SU-DHL-6 (cell line): ENCODE measurements around the gene MSX1.

ENCODE experiments used
- H2AFZ ChIP-seq: fragments of 200-600 bp; sonication (generic); 2 replicates; pipeline ENCODE4 v1.6.1; 2014; ENCODE audit warnings: low read depth, mild to moderate bottlenecking, moderate library complexity, mixed read lengths, antibody characterized with exemption, low read length; ENCODE audit not compliant: severe bottlenecking
- H3F3A ChIP-seq: fragments of 200-600 bp; shearing (Covaris generic); 2 replicates; pipeline ENCODE4 v1.6.0; 2016; ENCODE audit warnings: antibody characterized with exemption, mild to moderate bottlenecking; ENCODE audit not compliant: insufficient read depth
- H3K27ac ChIP-seq: fragments of 200-600 bp; sonication (generic); 2 replicates; pipeline ENCODE4 v1.5.1; 2016; ENCODE audit warnings: low read depth, mild to moderate bottlenecking, low read length, moderate library complexity, mixed read lengths
- H3K27me3 ChIP-seq: fragments of 200-600 bp; sonication (generic), shearing (Covaris generic); 2 replicates; pipeline ENCODE4 v1.6.0; 2014; ENCODE audit warnings: mild to moderate bottlenecking, low read length
- H3K36me3 ChIP-seq: fragments of 200-600 bp; sonication (generic); 2 replicates; pipeline ENCODE4 v1.6.1; 2014; ENCODE audit warnings: mild to moderate bottlenecking, low read length, mixed read lengths
- H3K4me2 ChIP-seq: fragments of 300-600, 200-600 bp; shearing (Covaris generic), sonication (generic); 2 replicates; pipeline ENCODE4 v1.6.0; 2014; ENCODE audit warnings: low read length, low read depth, mild to moderate bottlenecking; ENCODE audit not compliant: poor library complexity, severe bottlenecking
- H3K4me3 ChIP-seq: fragments of 200-600 bp; sonication (generic); 2 replicates; pipeline ENCODE4 v1.5.1; 2014; ENCODE audit warnings: antibody characterized with exemption, low read length, mild to moderate bottlenecking, mixed read lengths; ENCODE audit not compliant: insufficient read depth, poor library complexity, severe bottlenecking
- H3K79me2 ChIP-seq: fragments of 200-600 bp; sonication (generic); 2 replicates; pipeline ENCODE4 v1.6.1; 2014; ENCODE audit warnings: mild to moderate bottlenecking, low read length, moderate library complexity; ENCODE audit not compliant: insufficient read depth
- H3K9ac ChIP-seq: fragments of 200-600 bp; sonication (generic); 2 replicates; pipeline ENCODE4 v1.7.0; 2014; ENCODE audit warnings: mild to moderate bottlenecking, low read length
- H3K9me2 ChIP-seq: fragments of 200-600 bp; sonication (generic); replicated peaks from 2 replicates; pipeline ENCODE4 v1.6.1; 2014; ENCODE audit warnings: low read length; ENCODE audit not compliant: insufficient read depth
- H3K9me3 ChIP-seq: fragments of 200-600 bp; sonication (generic); 2 replicates; pipeline ENCODE4 v1.6.1; 2014; ENCODE audit warnings: low read length, mixed read lengths; ENCODE audit not compliant: insufficient read depth
- H4K20me1 ChIP-seq: fragments of 200-600 bp; sonication (generic); 2 replicates; pipeline ENCODE4 v1.6.1; 2014; ENCODE audit warnings: low read depth, mild to moderate bottlenecking, antibody characterized with exemption, low read length, moderate library complexity, mixed read lengths
- EZH2phosphoT487 ChIP-seq: fragments of 200-600 bp; sonication (generic), shearing (Covaris generic); conservative IDR thresholded peaks from 2 replicates; pipeline ENCODE4 v1.6.1; 2018; ENCODE audit warnings: mild to moderate bottlenecking, antibody characterized with exemption, low read length, moderate library complexity, mixed read lengths
- TF ChIP-seq, protein P1 (sequence below): fragments of 200-600 bp; sonication (generic); IDR thresholded peaks from one replicate; pipeline ENCODE4 v1.5.1; 2017; ENCODE audit warnings: antibody characterized with exemption, mild to moderate bottlenecking, low read length, moderate library complexity; ENCODE audit not compliant: insufficient read depth, poor library complexity, severe bottlenecking

Gene MSX1

DNA sequence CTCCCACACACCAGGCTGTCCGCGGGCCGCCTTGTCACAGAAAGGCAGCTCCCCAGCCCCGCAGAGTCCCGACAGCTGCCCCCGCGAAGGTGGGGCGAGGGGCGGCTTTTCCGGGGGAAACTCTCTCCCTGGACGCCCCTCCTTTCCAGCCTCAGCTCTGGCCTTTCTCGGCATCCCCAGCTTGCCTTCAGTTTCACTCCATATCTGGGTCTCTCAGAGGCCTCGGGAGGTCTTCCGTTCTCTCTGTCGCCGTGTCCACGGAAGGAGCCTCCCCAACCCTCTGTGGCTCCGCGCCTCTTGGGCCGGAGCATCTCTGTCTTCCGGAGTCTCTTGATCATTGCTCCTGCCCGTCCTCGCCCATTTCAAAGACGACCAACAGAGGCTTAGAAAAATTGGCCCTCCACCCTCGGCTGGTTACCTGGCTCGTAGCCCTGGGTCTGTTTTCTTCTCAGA is 6.1 kb upstream of the MSX1 start:
- H3K9ac ChIP-seq: no peak overlapping the region
- no peak overlapping the region for H3K27ac ChIP-seq
- H3K9me3 ChIP-seq: no peaks in the 10 kb centered on the region
- no peaks in the 10 kb centered on the region for H3K9me2 ChIP-seq
- H3K36me3 ChIP-seq: no peaks in the 10 kb centered on the region
- no peak overlapping the region for H2AFZ ChIP-seq
- H3K4me3 ChIP-seq: no peak overlapping the region
- no peak for TF ChIP-seq EZH2phosphoT487
- TF ChIP-seq, protein P1, sequence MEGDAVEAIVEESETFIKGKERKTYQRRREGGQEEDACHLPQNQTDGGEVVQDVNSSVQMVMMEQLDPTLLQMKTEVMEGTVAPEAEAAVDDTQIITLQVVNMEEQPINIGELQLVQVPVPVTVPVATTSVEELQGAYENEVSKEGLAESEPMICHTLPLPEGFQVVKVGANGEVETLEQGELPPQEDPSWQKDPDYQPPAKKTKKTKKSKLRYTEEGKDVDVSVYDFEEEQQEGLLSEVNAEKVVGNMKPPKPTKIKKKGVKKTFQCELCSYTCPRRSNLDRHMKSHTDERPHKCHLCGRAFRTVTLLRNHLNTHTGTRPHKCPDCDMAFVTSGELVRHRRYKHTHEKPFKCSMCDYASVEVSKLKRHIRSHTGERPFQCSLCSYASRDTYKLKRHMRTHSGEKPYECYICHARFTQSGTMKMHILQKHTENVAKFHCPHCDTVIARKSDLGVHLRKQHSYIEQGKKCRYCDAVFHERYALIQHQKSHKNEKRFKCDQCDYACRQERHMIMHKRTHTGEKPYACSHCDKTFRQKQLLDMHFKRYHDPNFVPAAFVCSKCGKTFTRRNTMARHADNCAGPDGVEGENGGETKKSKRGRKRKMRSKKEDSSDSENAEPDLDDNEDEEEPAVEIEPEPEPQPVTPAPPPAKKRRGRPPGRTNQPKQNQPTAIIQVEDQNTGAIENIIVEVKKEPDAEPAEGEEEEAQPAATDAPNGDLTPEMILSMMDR: no peak
- no peak overlapping the region for H3K4me2 ChIP-seq
- H3K27me3 ChIP-seq: no peaks in the 10 kb centered on the region
- H4K20me1 ChIP-seq: no peaks in the 10 kb centered on the region
- no peaks in the 10 kb centered on the region for H3F3A ChIP-seq
- H3K79me2 ChIP-seq: no peaks in the 10 kb centered on the region

DNA sequence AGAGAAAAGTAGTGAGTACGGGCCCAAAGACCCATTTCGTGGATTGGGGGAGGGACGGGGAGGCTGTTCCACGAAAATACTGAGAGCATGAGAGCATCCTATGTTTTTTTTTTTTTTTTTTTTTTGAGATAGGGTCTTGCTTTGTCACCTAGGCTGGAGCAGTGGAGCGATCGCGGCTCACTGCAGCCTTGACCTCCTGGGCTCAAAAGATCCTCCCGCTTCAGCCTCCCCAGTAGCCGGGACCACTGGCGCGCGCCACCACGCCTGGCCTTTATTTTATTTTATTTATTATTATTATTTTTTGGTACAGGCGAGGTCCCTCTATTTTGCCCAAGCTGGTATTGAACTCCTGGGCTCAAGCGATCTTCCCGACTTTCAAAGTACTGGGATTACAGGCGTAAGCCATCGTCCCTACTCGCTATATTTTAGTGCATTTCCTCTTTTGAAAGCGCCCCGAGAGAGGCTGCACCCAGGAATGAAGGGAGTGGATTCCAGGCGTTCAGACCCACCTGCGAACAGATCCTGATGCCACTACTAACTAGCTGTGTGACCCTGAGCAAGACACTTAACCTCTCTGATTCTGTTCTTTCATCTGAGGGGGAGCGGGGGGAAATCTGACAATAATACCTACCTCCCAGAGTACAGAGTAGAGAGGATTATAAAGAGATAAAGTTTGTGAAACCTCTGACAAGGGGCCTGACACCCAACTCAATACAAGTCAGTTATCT is 5.4 kb upstream of the MSX1 start:
- Histone ChIP-seq H3K36me3 (no peaks in the 10 kb centered on the region), H2AFZ (no peak overlapping the region), H3K27ac (no peak overlapping the region), H3K79me2 (no peaks in the 10 kb centered on the region), H4K20me1 (no peaks in the 10 kb centered on the region), H3K9me3 (no peaks in the 10 kb centered on the region), H3K4me3 (no peak overlapping the region), H3K9me2 (no peaks in the 10 kb centered on the region), H3F3A (no peaks in the 10 kb centered on the region), H3K4me2 (no peak overlapping the region), H3K27me3 (no peaks in the 10 kb centered on the region), H3K9ac (no peak overlapping the region)
- TF ChIP-seq, protein P1: no peak
- TF ChIP-seq EZH2phosphoT487: no peak

DNA sequence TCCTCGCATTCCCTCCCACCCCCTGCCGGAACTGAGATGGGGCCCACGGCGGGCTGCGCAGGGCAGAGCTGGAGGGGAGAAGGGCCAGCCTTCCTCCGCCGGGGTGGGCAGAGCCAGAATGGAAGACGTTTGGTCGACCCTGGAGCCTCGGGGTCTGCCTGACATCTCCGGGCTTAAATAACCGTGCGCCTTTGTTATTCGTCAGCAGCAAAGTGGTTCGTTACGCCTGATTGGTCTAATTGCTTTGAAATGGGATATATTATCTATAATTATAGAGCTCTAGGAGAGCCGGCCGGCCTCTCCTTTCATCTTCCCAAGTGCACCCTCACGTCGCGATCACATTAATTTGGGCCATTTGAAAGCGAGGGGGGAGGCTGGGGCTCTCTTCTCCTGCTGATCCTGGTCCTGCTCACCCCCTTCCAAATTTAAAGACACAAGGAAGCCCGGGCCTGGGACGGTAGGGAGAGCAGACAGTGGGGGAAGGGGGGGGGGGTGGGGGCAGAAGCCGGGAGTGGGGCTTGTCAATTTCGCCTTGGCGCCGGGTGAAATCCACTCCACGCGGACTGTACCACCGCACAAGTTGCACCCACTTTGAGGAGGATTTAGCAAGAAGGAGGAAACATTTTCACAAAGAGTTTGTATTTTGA is 4.7 kb upstream of the MSX1 start:
- Histone ChIP-seq H3K4me3 (no peak overlapping the region), H4K20me1 (no peaks in the 10 kb centered on the region), H3K4me2 (no peak overlapping the region), H3K27me3 (no peaks in the 10 kb centered on the region), H3K9me2 (no peaks in the 10 kb centered on the region), H2AFZ (no peak overlapping the region), H3K27ac (no peak overlapping the region), H3F3A (no peaks in the 10 kb centered on the region), H3K9ac (no peak overlapping the region), H3K9me3 (no peaks in the 10 kb centered on the region), H3K79me2 (no peaks in the 10 kb centered on the region), H3K36me3 (no peaks in the 10 kb centered on the region)
- no peak for TF ChIP-seq EZH2phosphoT487
